ENCODE results near the gene PAX7. TPM values are rescaled to one million over a fixed set of nuclear protein-coding genes. Genes with fewer than 3 reads are reported as not detected.

PAX7 gene
- total RNA-seq, 1 experiment from 2014 or later, result 0.24 TPM

DNA sequence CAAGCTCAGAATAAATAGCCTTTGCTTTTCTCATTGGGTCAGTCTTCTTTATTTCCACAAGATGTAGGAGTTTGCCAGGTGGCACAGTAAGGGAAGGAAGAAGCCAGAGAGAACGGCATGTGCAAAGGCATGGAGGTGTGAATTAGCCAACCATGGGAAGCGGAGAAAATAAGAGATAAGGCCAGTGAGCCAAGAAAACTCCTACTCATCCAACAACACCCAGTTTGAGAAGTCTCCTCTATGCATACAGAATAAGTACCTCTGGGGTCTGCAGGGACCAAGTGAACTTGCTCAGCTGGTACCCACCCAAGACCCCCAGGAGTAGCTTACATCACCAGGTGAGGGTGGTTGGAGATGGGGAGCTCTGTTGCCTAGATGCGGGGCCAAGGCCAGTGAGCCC, 162.1 kb downstream of the PAX7 start:
- ChIA-PET CTCF (interaction anchor here (1.5 to 1.8 kb wide), 2 partner anchors 83 to 90 kb away, joined by 3 to 5 read pairs; no protein-coding TSS in a partner anchor), POLR2A (no interaction called here)
- Mint-ChIP-seq H3K27me3 (ENCODE audit: low read depth) (peaks cover 4% of the 10 kb centered on the region), H3K4me1 (peaks cover 23% of the 10 kb centered on the region), H3K27ac (no peak overlapping the region), H3K36me3 (no peaks in the 10 kb centered on the region), H3K4me3 (no peak overlapping the region), H3K9me3 (no peaks in the 10 kb centered on the region)
- no peak for DNase-seq (ENCODE audit: low spot score)
- TF ChIP-seq, protein P1, sequence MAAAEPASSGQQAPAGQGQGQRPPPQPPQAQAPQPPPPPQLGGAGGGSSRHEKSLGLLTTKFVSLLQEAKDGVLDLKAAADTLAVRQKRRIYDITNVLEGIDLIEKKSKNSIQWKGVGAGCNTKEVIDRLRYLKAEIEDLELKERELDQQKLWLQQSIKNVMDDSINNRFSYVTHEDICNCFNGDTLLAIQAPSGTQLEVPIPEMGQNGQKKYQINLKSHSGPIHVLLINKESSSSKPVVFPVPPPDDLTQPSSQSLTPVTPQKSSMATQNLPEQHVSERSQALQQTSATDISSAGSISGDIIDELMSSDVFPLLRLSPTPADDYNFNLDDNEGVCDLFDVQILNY (CRISPR knock-in tag; IDR thresholded peaks at IDR 0.05), result no peak
- no peak for ATAC-seq

DNA sequence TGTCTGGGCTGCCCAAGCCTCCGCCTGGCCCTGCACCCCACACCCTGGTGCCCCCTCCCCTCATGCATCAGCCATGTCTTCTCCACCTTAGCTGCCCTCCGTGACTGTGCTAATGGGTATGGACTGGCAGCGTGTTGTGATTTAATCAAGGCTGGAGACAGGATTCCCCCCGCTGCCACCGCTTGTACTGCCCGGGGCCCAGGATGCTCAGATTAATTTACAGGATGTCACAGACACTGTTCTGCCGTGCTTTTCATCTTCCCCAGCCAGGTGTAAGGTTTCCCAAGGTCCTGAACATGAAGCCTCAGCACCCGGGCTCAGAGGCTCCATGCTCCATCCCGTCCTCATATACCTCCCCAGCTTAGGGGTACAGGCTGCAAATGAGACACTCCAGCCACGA, 162.5 kb downstream of the PAX7 start:
- ChIA-PET POLR2A (no interaction called here), CTCF (interaction anchor here (1.1 to 3.4 kb wide), 3 partner anchors 9 to 82 kb away, joined by 3 to 30 read pairs (median 3); no protein-coding TSS in a partner anchor)
- DNase-seq (ENCODE audit: low spot score) (no peak), ATAC-seq (no peak)
- Mint-ChIP-seq H3K4me3 (no peak overlapping the region), H3K27me3 (ENCODE audit: low read depth) (peaks cover 4% of the 10 kb centered on the region), H3K9me3 (no peaks in the 10 kb centered on the region), H3K36me3 (no peaks in the 10 kb centered on the region), H3K27ac (no peak overlapping the region), H3K4me1 (peaks cover 23% of the 10 kb centered on the region)
- TF ChIP-seq, protein P2, sequence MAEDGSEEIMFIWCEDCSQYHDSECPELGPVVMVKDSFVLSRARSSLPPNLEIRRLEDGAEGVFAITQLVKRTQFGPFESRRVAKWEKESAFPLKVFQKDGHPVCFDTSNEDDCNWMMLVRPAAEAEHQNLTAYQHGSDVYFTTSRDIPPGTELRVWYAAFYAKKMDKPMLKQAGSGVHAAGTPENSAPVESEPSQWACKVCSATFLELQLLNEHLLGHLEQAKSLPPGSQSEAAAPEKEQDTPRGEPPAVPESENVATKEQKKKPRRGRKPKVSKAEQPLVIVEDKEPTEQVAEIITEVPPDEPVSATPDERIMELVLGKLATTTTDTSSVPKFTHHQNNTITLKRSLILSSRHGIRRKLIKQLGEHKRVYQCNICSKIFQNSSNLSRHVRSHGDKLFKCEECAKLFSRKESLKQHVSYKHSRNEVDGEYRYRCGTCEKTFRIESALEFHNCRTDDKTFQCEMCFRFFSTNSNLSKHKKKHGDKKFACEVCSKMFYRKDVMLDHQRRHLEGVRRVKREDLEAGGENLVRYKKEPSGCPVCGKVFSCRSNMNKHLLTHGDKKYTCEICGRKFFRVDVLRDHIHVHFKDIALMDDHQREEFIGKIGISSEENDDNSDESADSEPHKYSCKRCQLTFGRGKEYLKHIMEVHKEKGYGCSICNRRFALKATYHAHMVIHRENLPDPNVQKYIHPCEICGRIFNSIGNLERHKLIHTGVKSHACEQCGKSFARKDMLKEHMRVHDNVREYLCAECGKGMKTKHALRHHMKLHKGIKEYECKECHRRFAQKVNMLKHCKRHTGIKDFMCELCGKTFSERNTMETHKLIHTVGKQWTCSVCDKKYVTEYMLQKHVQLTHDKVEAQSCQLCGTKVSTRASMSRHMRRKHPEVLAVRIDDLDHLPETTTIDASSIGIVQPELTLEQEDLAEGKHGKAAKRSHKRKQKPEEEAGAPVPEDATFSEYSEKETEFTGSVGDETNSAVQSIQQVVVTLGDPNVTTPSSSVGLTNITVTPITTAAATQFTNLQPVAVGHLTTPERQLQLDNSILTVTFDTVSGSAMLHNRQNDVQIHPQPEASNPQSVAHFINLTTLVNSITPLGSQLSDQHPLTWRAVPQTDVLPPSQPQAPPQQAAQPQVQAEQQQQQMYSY (CRISPR knock-in tag; IDR thresholded peaks at IDR 0.05), result no peak
- TF ChIP-seq FOXJ3 (CRISPR knock-in tag; IDR thresholded peaks at IDR 0.05; ENCODE audit: borderline replicate concordance), result no peak
- TF ChIP-seq ZNF219 (CRISPR knock-in tag; IDR thresholded peaks at IDR 0.05; ENCODE audit: borderline replicate concordance), result no peak
- no peak for TF ChIP-seq ZBTB21 (CRISPR knock-in tag; IDR thresholded peaks at IDR 0.05; ENCODE audit: borderline replicate concordance)
- no peak for TF ChIP-seq TEAD4 (CRISPR knock-in tag; IDR thresholded peaks at IDR 0.05)
- TF ChIP-seq, protein P3, sequence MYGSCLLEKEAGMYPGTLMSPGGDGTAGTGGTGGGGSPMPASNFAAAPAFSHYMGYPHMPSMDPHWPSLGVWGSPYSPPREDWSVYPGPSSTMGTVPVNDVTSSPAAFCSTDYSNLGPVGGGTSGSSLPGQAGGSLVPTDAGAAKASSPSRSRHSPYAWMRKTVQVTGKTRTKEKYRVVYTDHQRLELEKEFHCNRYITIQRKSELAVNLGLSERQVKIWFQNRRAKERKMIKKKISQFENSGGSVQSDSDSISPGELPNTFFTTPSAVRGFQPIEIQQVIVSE (CRISPR knock-in tag; IDR thresholded peaks at IDR 0.05; ENCODE audit: borderline replicate concordance), result no peak
- TF ChIP-seq JAZF1 (CRISPR knock-in tag; IDR thresholded peaks at IDR 0.05), result no peak
- TF ChIP-seq ZNF138 (CRISPR knock-in tag; conservative IDR thresholded peaks at IDR 0.05), result no peak
- TF ChIP-seq ATF1 (CRISPR knock-in tag; IDR thresholded peaks at IDR 0.05), result no peak
- TF ChIP-seq, protein P4, sequence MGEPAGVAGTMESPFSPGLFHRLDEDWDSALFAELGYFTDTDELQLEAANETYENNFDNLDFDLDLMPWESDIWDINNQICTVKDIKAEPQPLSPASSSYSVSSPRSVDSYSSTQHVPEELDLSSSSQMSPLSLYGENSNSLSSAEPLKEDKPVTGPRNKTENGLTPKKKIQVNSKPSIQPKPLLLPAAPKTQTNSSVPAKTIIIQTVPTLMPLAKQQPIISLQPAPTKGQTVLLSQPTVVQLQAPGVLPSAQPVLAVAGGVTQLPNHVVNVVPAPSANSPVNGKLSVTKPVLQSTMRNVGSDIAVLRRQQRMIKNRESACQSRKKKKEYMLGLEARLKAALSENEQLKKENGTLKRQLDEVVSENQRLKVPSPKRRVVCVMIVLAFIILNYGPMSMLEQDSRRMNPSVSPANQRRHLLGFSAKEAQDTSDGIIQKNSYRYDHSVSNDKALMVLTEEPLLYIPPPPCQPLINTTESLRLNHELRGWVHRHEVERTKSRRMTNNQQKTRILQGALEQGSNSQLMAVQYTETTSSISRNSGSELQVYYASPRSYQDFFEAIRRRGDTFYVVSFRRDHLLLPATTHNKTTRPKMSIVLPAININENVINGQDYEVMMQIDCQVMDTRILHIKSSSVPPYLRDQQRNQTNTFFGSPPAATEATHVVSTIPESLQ (CRISPR knock-in tag; IDR thresholded peaks at IDR 0.05), result no peak
- TF ChIP-seq, protein P1 (CRISPR knock-in tag; IDR thresholded peaks at IDR 0.05), result no peak
- TF ChIP-seq, protein P5, sequence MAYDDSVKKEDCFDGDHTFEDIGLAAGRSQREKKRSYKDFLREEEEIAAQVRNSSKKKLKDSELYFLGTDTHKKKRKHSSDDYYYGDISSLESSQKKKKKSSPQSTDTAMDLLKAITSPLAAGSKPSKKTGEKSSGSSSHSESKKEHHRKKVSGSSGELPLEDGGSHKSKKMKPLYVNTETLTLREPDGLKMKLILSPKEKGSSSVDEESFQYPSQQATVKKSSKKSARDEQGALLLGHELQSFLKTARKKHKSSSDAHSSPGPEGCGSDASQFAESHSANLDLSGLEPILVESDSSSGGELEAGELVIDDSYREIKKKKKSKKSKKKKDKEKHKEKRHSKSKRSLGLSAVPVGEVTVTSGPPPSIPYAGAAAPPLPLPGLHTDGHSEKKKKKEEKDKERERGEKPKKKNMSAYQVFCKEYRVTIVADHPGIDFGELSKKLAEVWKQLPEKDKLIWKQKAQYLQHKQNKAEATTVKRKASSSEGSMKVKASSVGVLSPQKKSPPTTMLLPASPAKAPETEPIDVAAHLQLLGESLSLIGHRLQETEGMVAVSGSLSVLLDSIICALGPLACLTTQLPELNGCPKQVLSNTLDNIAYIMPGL (CRISPR knock-in tag; IDR thresholded peaks at IDR 0.05), result no peak
- no peak for TF ChIP-seq TP53 (CRISPR knock-in tag; IDR thresholded peaks at IDR 0.05)
- TF ChIP-seq, protein P6, sequence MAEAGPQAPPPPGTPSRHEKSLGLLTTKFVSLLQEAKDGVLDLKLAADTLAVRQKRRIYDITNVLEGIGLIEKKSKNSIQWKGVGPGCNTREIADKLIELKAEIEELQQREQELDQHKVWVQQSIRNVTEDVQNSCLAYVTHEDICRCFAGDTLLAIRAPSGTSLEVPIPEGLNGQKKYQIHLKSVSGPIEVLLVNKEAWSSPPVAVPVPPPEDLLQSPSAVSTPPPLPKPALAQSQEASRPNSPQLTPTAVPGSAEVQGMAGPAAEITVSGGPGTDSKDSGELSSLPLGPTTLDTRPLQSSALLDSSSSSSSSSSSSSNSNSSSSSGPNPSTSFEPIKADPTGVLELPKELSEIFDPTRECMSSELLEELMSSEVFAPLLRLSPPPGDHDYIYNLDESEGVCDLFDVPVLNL (CRISPR knock-in tag; IDR thresholded peaks at IDR 0.05; ENCODE audit: borderline replicate concordance, low read depth), result no peak
- no peak for TF ChIP-seq NFE2L1 (CRISPR knock-in tag; IDR thresholded peaks at IDR 0.05)
- TF ChIP-seq NR1H2 (CRISPR knock-in tag; IDR thresholded peaks at IDR 0.05), result no peak
- no peak for TF ChIP-seq RELA (CRISPR knock-in tag; IDR thresholded peaks at IDR 0.05; ENCODE audit: borderline replicate concordance)
